Testis (tissue), 2 donors: ENCODE results near the gene BSG.

Experiments
- CTCF ChIP-seq, 3 experiments: fragments of 450-650 bp in 2 of 3; fragments of 200-600 bp in 1 of 3; sonication (generic) in 1 of 3; IDR thresholded peaks; one replicate each; pipeline ENCODE4 v1.5.1; 2016 to 2019; ENCODE audit warnings: antibody characterized with exemption in 3 of 3, mild to moderate bottlenecking in 2 of 3, moderate library complexity in 1 of 3
- POLR2A ChIP-seq: fragments of 450-650 bp; IDR thresholded peaks from one replicate; pipeline ENCODE4 v1.6.1; 2017; ENCODE audit warnings: antibody characterized with exemption, mild to moderate bottlenecking, moderate library complexity

GRCh38 chr19:589693-590395, 17.4 kb downstream of the BSG start, which contains the start of gene HCN2:
- no peak for TF ChIP-seq CTCF (IDR thresholded peaks at IDR 0.05)
- TF ChIP-seq POLR2A, result no peak
